Suprapubic skin (tissue), 4 donors: Measurements from ENCODE around the gene SLC22A2. TPM values are rescaled to one million over a fixed set of nuclear protein-coding genes. Genes with fewer than 3 reads are reported as not detected.

ENCODE experiments used
- DNase-seq, 2 donors: peaks; one replicate each; pipeline ENCODE4 v3.0.0-alpha.2; 2019; ENCODE audit warnings: low spot score in 2 of 2
- H3K27ac ChIP-seq: fragments of 200-600 bp; sonication (generic); one replicate; pipeline ENCODE4 v1.5.1; 2019
- H3K27me3 ChIP-seq: fragments of 200-600 bp; sonication (generic); one replicate; pipeline ENCODE4 v1.5.1; 2019
- H3K36me3 ChIP-seq: fragments of 200-600 bp; sonication (generic); one replicate; pipeline ENCODE4 v1.5.1; 2019
- H3K4me1 ChIP-seq: fragments of 200-600 bp; sonication (generic); one replicate; pipeline ENCODE4 v1.5.1; 2019
- H3K4me3 ChIP-seq: fragments of 200-600 bp; sonication (generic); one replicate; pipeline ENCODE4 v1.5.1; 2019; ENCODE audit warnings: mild to moderate bottlenecking
- H3K9me3 ChIP-seq: fragments of 200-600 bp; sonication (generic); one replicate; pipeline ENCODE4 v1.5.1; 2019
- CTCF ChIP-seq, 2 donors: fragments of 200-600 bp in 1 of 2; fragments of 450-650 bp in 1 of 2; sonication (generic) in 1 of 2; IDR thresholded peaks; one replicate each; pipeline ENCODE4 v1.5.1; 2016 to 2019; ENCODE audit warnings: antibody characterized with exemption in 2 of 2, mild to moderate bottlenecking in 1 of 2, moderate library complexity in 1 of 2
- EP300 ChIP-seq: sonication (generic); formaldehyde crosslinking; IDR thresholded peaks from one replicate; pipeline ENCODE4 v1.6.1; 2017; ENCODE audit warnings: antibody characterized with exemption
- POLR2A ChIP-seq, 2 donors: fragments of 450-650 bp; IDR thresholded peaks; one replicate each; pipeline ENCODE4 v1.6.1; 2017; ENCODE audit warnings: antibody characterized with exemption in 2 of 2, mild to moderate bottlenecking in 2 of 2, moderate library complexity in 2 of 2
- POLR2AphosphoS5 ChIP-seq, 3 donors: sonication (generic); formaldehyde crosslinking; IDR thresholded peaks; one replicate each; pipeline ENCODE4 v1.6.1; 2017; ENCODE audit warnings: antibody characterized with exemption in 3 of 3
- WGBS: methylation state at CpG from one replicate; pipeline ENCODE4 v1.1.5; 2018; 5-methylcytosine and 5-hydroxymethylcytosine counted together
- total RNA-seq, 4 donors: library from RNA; depleted of rRNA; stranded (reverse); fragments of >200 nt; gene quantifications; one replicate each; pipeline ENCODE4 v1.1.0, GENCODE V29; 2016

Gene SLC22A2
- total RNA-seq, 4 donors from 2014 or later, result not detected

GRCh38 chr6:160227769-160228161 lies 30.9 kb downstream of the SLC22A2 start:
- 57% methylated on average over 1 of the region's 1 CpG for WGBS
- Histone ChIP-seq H3K4me1 (no peaks in the 10 kb centered on the region), H3K27me3 (no peaks in the 10 kb centered on the region), H3K9me3 (no peaks in the 10 kb centered on the region), H3K36me3 (no peaks in the 10 kb centered on the region), H3K4me3 (no peak overlapping the region), H3K27ac (no peak overlapping the region)
- no peak for DNase-seq
- TF ChIP-seq EP300, result no peak
- TF ChIP-seq POLR2A (IDR thresholded peaks at IDR 0.05), result no peak
- no peak for TF ChIP-seq CTCF (IDR thresholded peaks at IDR 0.05)
- no peak for TF ChIP-seq POLR2AphosphoS5 (IDR thresholded peaks at IDR 0.05)

DNA sequence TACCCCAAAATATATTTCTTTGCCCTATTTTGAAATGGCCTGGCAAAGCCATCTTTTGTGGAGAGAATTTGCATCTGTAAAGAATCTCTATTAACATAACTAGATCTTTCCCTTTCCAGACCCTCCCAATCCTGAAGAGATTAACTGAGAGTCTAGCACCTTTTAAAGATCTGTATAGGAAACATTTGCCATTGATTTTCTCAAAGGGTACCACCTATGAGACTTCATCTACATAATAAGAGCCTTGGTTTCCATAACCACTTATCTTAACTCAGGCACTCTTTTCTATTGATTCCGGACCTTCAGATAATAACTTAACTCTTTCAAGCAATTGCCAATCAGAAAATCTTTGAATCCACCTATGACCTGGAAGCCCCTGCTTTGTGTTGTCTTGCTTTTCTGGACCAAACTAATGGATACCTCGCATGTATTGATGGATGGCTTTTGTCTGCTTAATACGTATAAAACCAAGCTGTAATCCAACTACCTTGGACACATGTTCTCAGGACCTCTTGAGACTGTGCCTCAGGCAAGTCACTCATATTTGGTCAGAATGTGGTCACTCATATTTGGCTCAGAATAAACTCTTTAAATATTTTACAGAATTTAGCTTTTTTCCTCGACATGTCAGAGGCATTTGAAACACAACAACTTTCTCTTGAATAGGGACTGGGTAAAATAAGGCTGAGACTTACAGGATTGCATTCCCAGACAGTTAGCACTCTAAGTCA lies 31.4 kb downstream of the SLC22A2 start:
- no peaks in the 10 kb centered on the region for H3K9me3 ChIP-seq
- no peak overlapping the region for H3K4me3 ChIP-seq
- H3K27ac ChIP-seq, result no peak overlapping the region
- H3K27me3 ChIP-seq, result no peaks in the 10 kb centered on the region
- TF ChIP-seq CTCF (IDR thresholded peaks at IDR 0.05) (no peak), EP300 (no peak), POLR2A (IDR thresholded peaks at IDR 0.05) (no peak), POLR2AphosphoS5 (IDR thresholded peaks at IDR 0.05) (no peak)
- H3K36me3 ChIP-seq, result no peaks in the 10 kb centered on the region
- no peaks in the 10 kb centered on the region for H3K4me1 ChIP-seq
- 76% methylated on average over 4 of the region's 4 CpGs for WGBS
- DNase-seq, result no peak

DNA sequence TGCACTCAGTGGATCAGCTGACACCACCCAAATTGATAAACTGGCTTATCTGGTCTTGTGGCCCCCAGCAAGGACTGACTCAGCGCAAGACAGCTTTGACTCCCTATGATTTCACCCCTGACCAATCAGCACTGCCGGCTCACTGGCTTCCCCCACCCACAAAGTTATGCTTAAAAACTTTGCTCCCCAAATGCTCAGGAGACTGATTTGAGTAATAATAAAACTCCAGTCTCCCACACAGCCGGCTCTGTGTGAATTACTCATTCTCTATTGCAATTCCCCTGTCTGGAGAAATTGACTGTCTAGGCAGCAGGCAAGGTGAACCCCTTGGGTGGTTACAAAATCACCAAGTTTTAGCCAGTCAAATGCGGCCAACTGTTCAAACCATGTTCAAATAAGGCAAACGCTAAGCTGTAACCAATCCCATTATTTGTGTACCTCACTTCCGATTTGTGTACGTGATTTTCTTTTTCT lies 32.5 kb downstream of the SLC22A2 start:
- H3K4me3 ChIP-seq, result no peak overlapping the region
- H3K4me1 ChIP-seq, result no peaks in the 10 kb centered on the region
- no peak overlapping the region for H3K27ac ChIP-seq
- 77% methylated on average over 7 of the region's 7 CpGs for WGBS
- no peaks in the 10 kb centered on the region for H3K9me3 ChIP-seq
- no peak for TF ChIP-seq POLR2AphosphoS5 (IDR thresholded peaks at IDR 0.05)
- TF ChIP-seq POLR2A (IDR thresholded peaks at IDR 0.05), result no peak
- no peaks in the 10 kb centered on the region for H3K27me3 ChIP-seq
- no peak for DNase-seq
- H3K36me3 ChIP-seq, result no peaks in the 10 kb centered on the region

DNA sequence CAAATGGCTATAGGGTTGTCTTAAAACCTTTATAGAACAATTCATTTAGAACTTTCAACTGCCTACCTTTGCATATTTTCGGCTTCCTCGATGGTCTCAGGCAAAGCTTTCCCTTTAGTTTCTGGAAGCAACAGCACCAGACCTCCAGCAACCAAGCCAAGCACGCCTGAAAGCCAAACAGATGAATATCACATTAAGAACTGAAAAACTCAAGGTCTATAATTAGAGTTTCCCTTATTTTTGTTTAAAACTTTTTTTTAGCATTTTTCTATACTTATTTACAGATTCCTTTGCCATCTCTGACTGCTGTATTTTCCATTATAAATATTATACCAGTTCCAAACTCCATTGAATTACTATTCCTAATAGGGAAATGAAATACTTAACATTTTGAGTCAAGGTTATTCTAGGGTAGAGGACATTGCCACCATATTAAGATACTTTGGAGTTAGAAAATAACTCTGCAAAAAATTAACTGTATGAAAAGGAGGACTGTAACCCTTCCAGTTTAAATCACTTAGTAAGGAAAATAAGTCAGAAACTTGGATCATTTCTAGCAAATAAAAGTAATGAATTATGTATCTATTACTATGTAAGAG lies 33.9 kb downstream of the SLC22A2 start:
- H3K4me1 ChIP-seq, result no peaks in the 10 kb centered on the region
- WGBS, result 86% methylated on average over 3 of the region's 3 CpGs
- H3K36me3 ChIP-seq, result no peaks in the 10 kb centered on the region
- DNase-seq, result no peak
- no peaks in the 10 kb centered on the region for H3K27me3 ChIP-seq
- TF ChIP-seq CTCF (IDR thresholded peaks at IDR 0.05) (no peak), POLR2AphosphoS5 (IDR thresholded peaks at IDR 0.05) (no peak), POLR2A (IDR thresholded peaks at IDR 0.05) (no peak), EP300 (no peak)
- no peaks in the 10 kb centered on the region for H3K9me3 ChIP-seq
- no peak overlapping the region for H3K4me3 ChIP-seq
- no peak overlapping the region for H3K27ac ChIP-seq

GRCh38 chr6:160222491-160222890 lies 36.1 kb downstream of the SLC22A2 start:
- Histone ChIP-seq H3K4me3 (no peak overlapping the region), H3K9me3 (no peaks in the 10 kb centered on the region), H3K27me3 (peaks cover 9% of the 10 kb centered on the region), H3K4me1 (no peaks in the 10 kb centered on the region), H3K36me3 (no peaks in the 10 kb centered on the region), H3K27ac (no peak overlapping the region)
- TF ChIP-seq CTCF (IDR thresholded peaks at IDR 0.05), result no peak
- no peak for TF ChIP-seq EP300
- TF ChIP-seq POLR2A (IDR thresholded peaks at IDR 0.05), result no peak
- no peak for TF ChIP-seq POLR2AphosphoS5 (IDR thresholded peaks at IDR 0.05)
- 88% methylated on average over 4 of the region's 4 CpGs for WGBS
- DNase-seq, result no peak
